ENCODE results near the gene CDYL.
"Not testable (repeated sequence)": the region's sequence is repeated elsewhere in the genome, so short reads cannot be mapped to it uniquely, and the experiment has no call there.

Gene CDYL

GRCh38 chr6:5004373-5005037 is 228.3 kb downstream of the CDYL start:
- no peak for DNase-seq (ENCODE audit: low spot score)

GRCh38 chr6:5005038-5005433 is 228.8 kb downstream of the CDYL start:
- DNase-seq (ENCODE audit: low spot score) = not testable (repeated sequence)

Data from CD4-positive, alpha-beta T cell treated with Interleukin-15 for 4 hours (primary cell).